Cardiac fibroblast (primary cell): ENCODE measurements around the gene SEZ6L.

Source experiments
- DNase-seq, 2 donors: peaks; one replicate each; pipeline versions ENCODE4 v3.0.0 to v3.0.0-alpha.2; 2010; ENCODE audit warnings: low read depth in 2 of 2
- H3K4me3 ChIP-seq, 2 donors: replicated peaks in 1 of 2; 1 replicate in 1 of 2; 2 replicates in 1 of 2; pipeline ENCODE4 v1.5.1; 2011; ENCODE audit warnings: low read depth in 2 of 2, low read length in 2 of 2, mild to moderate bottlenecking in 2 of 2, moderate library complexity in 1 of 2
- TF ChIP-seq, protein P1 (sequence below): IDR thresholded peaks from one replicate; pipeline ENCODE4 v1.5.1; 2011; ENCODE audit warnings: low read depth, mild to moderate bottlenecking, low read length, inconsistent platforms

The SEZ6L gene

DNA sequence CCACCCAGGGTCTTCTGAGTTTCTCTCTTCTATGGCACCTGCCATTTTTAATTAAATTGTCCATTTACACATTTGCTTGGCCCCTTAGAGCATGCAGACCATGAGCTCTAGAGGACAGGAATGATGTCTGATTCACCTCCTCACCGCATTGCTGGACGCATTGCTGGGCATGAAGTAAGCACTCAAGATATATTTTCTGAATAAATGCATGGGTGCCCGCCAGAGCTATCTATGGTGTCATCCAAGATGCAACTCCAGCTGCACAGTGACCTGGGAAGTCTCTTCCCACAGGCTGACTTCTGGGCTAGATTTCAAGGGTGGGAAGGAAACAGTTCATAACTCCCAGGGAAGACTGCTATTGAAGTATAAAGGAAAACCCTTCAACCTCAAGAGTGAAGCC, 193.2 kb downstream of the SEZ6L start:
- TF ChIP-seq, protein P1, sequence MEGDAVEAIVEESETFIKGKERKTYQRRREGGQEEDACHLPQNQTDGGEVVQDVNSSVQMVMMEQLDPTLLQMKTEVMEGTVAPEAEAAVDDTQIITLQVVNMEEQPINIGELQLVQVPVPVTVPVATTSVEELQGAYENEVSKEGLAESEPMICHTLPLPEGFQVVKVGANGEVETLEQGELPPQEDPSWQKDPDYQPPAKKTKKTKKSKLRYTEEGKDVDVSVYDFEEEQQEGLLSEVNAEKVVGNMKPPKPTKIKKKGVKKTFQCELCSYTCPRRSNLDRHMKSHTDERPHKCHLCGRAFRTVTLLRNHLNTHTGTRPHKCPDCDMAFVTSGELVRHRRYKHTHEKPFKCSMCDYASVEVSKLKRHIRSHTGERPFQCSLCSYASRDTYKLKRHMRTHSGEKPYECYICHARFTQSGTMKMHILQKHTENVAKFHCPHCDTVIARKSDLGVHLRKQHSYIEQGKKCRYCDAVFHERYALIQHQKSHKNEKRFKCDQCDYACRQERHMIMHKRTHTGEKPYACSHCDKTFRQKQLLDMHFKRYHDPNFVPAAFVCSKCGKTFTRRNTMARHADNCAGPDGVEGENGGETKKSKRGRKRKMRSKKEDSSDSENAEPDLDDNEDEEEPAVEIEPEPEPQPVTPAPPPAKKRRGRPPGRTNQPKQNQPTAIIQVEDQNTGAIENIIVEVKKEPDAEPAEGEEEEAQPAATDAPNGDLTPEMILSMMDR: no peak
- H3K4me3 ChIP-seq: no peak overlapping the region
- peak; percentile 2 to 11 for DNase-seq

DNA sequence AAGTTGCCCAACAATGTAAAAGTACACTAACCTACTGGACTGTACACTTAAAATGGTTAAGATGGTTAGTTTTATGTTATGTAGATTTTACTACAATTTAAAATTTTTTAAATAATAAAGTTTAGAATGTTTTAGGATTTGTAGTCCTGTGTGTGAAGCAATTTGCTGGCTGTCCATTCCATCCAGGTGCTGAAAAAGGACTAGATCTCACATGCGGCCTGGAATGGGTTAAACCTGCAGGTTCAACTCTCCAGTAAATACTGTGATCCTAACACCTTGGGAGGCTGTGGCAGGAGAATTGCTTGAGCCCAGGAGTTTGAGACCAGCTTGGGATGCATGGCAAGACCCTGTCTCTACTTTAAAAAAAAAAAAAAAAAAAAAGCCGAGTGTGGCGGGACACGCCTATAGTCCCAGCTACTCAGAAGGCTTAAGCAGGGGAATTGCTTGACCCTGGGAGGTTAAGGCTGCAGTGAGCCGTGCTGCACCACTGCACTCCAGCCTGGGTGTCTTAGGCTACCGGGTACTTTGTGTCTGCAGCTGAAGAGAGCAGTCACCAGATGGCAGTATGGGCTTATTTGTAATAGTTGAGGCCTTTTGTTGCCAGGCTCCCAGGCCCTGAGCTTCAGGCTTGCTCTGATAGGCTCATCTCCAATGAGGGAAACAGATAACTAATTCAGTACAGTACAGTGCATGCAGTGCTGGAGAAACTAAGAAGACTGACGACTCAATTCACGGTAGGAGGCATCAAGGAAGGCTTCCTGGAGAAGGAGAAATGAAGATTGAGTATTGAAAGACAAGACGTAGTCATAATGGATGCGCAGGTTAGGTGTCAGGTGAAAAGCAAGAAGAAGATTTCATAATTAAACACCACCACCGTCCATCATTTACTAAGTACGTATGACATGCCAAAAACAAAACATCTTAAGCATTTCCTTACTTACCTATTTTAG, 195.1 kb downstream of the SEZ6L start:
- DNase-seq: peak; percentile 88
- TF ChIP-seq, protein P1: peak; percentile 71
- no peak overlapping the region for H3K4me3 ChIP-seq

GRCh38 chr22:26367402-26368245, 198.4 kb downstream of the SEZ6L start:
- TF ChIP-seq, protein P1: peak; percentile 75
- H3K4me3 ChIP-seq: no peak overlapping the region
- peak; percentile 50 to 63 for DNase-seq

DNA sequence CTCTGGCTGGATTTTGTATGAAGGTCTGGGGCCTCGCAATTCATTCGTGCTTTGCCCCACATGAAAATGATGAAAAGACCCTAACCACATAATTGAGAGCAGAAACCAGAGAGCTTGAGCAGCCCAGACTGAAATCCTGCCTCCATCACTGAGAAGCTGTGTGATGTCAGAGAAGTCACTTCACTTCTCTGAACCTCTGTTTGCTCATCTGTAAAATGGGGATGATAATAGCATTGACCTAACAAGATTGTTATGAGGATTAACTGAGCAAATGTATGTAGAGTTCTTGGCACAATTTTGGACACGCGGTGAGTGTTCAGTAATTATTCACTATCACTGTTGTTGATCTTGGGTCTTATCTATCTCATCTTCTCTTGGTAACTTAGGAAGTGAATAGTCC, 203.6 kb downstream of the SEZ6L start:
- TF ChIP-seq, protein P1: no peak
- H3K4me3 ChIP-seq: no peak overlapping the region
- no peak for DNase-seq

- TF ChIP-seq, protein P1: no peak
- no peak for DNase-seq
- H3K4me3 ChIP-seq: no peak overlapping the region
Observed at GRCh38 chr22:26374391-26375026, 205.2 kb downstream of the SEZ6L start.

- no peak overlapping the region for H3K4me3 ChIP-seq
- peak in 1 of 2 donors; percentile 12 for DNase-seq
- TF ChIP-seq, protein P1: no peak
Observed at GRCh38 chr22:26377170-26377830, 208.0 kb downstream of the SEZ6L start.
